HCT116 (cell line): ENCODE measurements around the gene TOP1. TPM values are rescaled to one million over a fixed set of nuclear protein-coding genes. Genes with fewer than 3 reads are reported as not detected.

ENCODE experiments used
- ATAC-seq: fragments of 200-7000 bp; cut with Tn5 transposase; 2 replicates; pipeline ENCODE4 v1.9.1; 2020; ENCODE audit warnings: mild to moderate bottlenecking, moderate library complexity
- BruUV-seq: library from RNA; stranded (reverse); fragments of 400-500 nt; replicated peaks from 2 replicates; lab custom pipeline; 2021; lab: Mats Ljungman, UMichigan
- CTCF ChIA-PET: fragments of 300-600 bp; sonication (Branson Sonifier 250); formaldehyde crosslinking; loops from one replicate; lab custom pipeline; 2021; ENCODE audit warnings: antibody characterized with exemption; lab: Charles Lee
- POLR2A ChIA-PET: fragments of 300-600, 350-600 bp; sonication (Branson Sonifier 250); formaldehyde crosslinking; loops from one replicate; lab custom pipeline; 2021; ENCODE audit warnings: antibody characterized with exemption; lab: Charles Lee
- RAD21 ChIA-PET, 2 experiments: fragments of 300-600 bp; sonication (Branson Sonifier 250); formaldehyde crosslinking; loops; one replicate each; lab custom pipeline; 2023; ENCODE audit warnings: low total read pairs in 2 of 2; ENCODE audit not compliant: uncharacterized antibody in 2 of 2, unreplicated experiment in 2 of 2, low non-redundant PET in 1 of 2; lab: Charles Lee
- DNase-seq: peaks from one replicate; pipeline ENCODE4 v3.0.0-alpha.2; 2010; ENCODE audit warnings: low read depth, low spot score
- H2AFZ ChIP-seq: fragments of 200-600 bp; shearing (Covaris generic), sonication (generic); 2 replicates; pipeline ENCODE4 v1.6.1; 2017; ENCODE audit warnings: low read depth, mixed run types, mixed read lengths, antibody characterized with exemption, low read length; ENCODE audit not compliant: poor library complexity, severe bottlenecking
- H3K27ac ChIP-seq: 2 replicates; pipeline ENCODE4 v1.5.1; 2012; ENCODE audit warnings: low read depth, low read length
- H3K27me3 ChIP-seq: fragments of 200-600 bp; sonication (generic); 2 replicates; pipeline ENCODE4 v1.6.1; 2016; ENCODE audit warnings: mixed run types, low read length, mixed read lengths; ENCODE audit not compliant: insufficient read depth
- H3K36me3 ChIP-seq, 2 experiments: fragments of 200-500 bp in 1 of 2; fragments of 200-600 bp in 1 of 2; sonication (Bioruptor generic) in 1 of 2; sonication (generic) in 1 of 2; 2 replicates each; pipeline versions ENCODE4 v1.5.1 to v1.6.1; 2014 to 2016; ENCODE audit warnings: low read length in 2 of 2, inconsistent platforms in 1 of 2, mixed read lengths in 1 of 2, mixed run types in 1 of 2; ENCODE audit not compliant: insufficient read depth in 2 of 2, control insufficient read depth in 1 of 2
- H3K4me1 ChIP-seq, 2 experiments: fragments of 200-600 bp in 1 of 2; sonication (generic) in 1 of 2; 2 replicates each; pipeline versions ENCODE4 v1.5.1 to v1.6.1; 2012 to 2017; ENCODE audit warnings: low read length in 2 of 2, inconsistent platforms in 1 of 2, mild to moderate bottlenecking in 1 of 2, mixed read lengths in 1 of 2, mixed run types in 1 of 2, moderate library complexity in 1 of 2; ENCODE audit not compliant: insufficient read depth in 2 of 2, control insufficient read depth in 1 of 2
- H3K4me2 ChIP-seq: fragments of 200-600 bp; sonication (generic); 2 replicates; pipeline ENCODE4 v1.6.1; 2017; ENCODE audit warnings: mixed run types, low read length, mixed read lengths
- H3K4me3 ChIP-seq, 2 experiments: fragments of 200-600 bp in 1 of 2; sonication (generic) in 1 of 2; replicated peaks in 1 of 2; 2 replicates each; pipeline ENCODE4 v1.5.1; 2011 to 2016; ENCODE audit warnings: low read length in 2 of 2, control low read depth in 1 of 2, low read depth in 1 of 2, mild to moderate bottlenecking in 1 of 2, mixed read lengths in 1 of 2, mixed run types in 1 of 2
- H3K79me2 ChIP-seq: fragments of 200-600 bp; sonication (generic); 2 replicates; pipeline ENCODE4 v1.6.1; 2017; ENCODE audit warnings: mild to moderate bottlenecking, mixed run types, low read length, moderate library complexity, mixed read lengths; ENCODE audit not compliant: insufficient read depth
- H3K9ac ChIP-seq: fragments of 200-600 bp; sonication (generic); 2 replicates; pipeline ENCODE4 v1.6.1; 2016; ENCODE audit warnings: low read length, mixed read lengths
- H3K9me2 ChIP-seq: fragments of 200-600 bp; sonication (generic), shearing (Covaris generic); 2 replicates; pipeline ENCODE4 v1.6.1; 2017; ENCODE audit warnings: mixed run types, mild to moderate bottlenecking, moderate library complexity; ENCODE audit not compliant: insufficient read depth
- H3K9me3 ChIP-seq, 2 experiments: fragments of 200-500 bp in 1 of 2; fragments of 200-600 bp in 1 of 2; sonication (Bioruptor generic) in 1 of 2; sonication (generic) in 1 of 2; 2 replicates each; pipeline ENCODE4 v1.6.1; 2014 to 2017; ENCODE audit warnings: low read length in 2 of 2, mixed read lengths in 2 of 2, inconsistent platforms in 1 of 2, low read depth in 1 of 2, mild to moderate bottlenecking in 1 of 2, mixed run types in 1 of 2, moderate library complexity in 1 of 2; ENCODE audit not compliant: control insufficient read depth in 1 of 2, insufficient read depth in 1 of 2
- H4K20me1 ChIP-seq: fragments of 200-600 bp; sonication (generic), shearing (Covaris generic); 2 replicates; pipeline ENCODE4 v1.6.1; 2017; ENCODE audit warnings: mixed run types, mild to moderate bottlenecking, moderate library complexity; ENCODE audit not compliant: insufficient read depth
- ATF3 ChIP-seq: IDR thresholded peaks from 2 replicates; pipeline ENCODE4 v1.6.1; 2012
- EZH2phosphoT487 ChIP-seq: fragments of 200-600 bp; IDR thresholded peaks from 2 replicates; pipeline ENCODE4 v1.6.1; 2018; ENCODE audit warnings: antibody characterized with exemption, borderline replicate concordance
- MAX ChIP-seq: IDR thresholded peaks from 2 replicates; pipeline ENCODE4 v1.6.1; 2012
- POLR2AphosphoS5 ChIP-seq: IDR thresholded peaks from 2 replicates; pipeline ENCODE4 v1.6.1; 2011; ENCODE audit warnings: mild to moderate bottlenecking, low read depth, low read length, moderate library complexity
- REST ChIP-seq: IDR thresholded peaks from 2 replicates; pipeline ENCODE4 v1.6.1; 2012; ENCODE audit warnings: low read depth
- SIN3A ChIP-seq: IDR thresholded peaks from 2 replicates; pipeline ENCODE4 v1.6.1; 2012; ENCODE audit warnings: low read depth
- SP1 ChIP-seq: IDR thresholded peaks from 2 replicates; pipeline ENCODE4 v1.6.1; 2012; ENCODE audit warnings: low read depth
- SRF ChIP-seq: IDR thresholded peaks from 2 replicates; pipeline ENCODE4 v1.6.1; 2012; ENCODE audit warnings: low read depth
- TCF7L2 ChIP-seq: IDR thresholded peaks from 2 replicates; pipeline ENCODE4 v1.7.0; 2011; ENCODE audit warnings: borderline replicate concordance, inconsistent platforms; ENCODE audit not compliant: insufficient read depth, insufficient read length; ENCODE audit errors: extremely low read depth
- ZFX ChIP-seq: fragments of 450-650 bp; IDR thresholded peaks from 2 replicates; pipeline ENCODE4 v1.6.1; 2017
- ZNF274 ChIP-seq: fragments of 200-500 bp; sonication (Bioruptor generic); IDR thresholded peaks from 2 replicates; pipeline ENCODE4 v1.6.1; 2014; ENCODE audit warnings: mild to moderate bottlenecking, low read depth, low read length, inconsistent platforms
- intact Hi-C: fragments of 100-400 bp; cut with micrococcal nuclease; formaldehyde crosslinking; loops from 2 replicates; pipeline ENCODE4 v1.10.0; 2022
- total RNA-seq: library from RNA; stranded (reverse); gene quantifications from one replicate; pipeline ENCODE4 v1.2.1, GENCODE V29; 2021; ENCODE audit not compliant: unreplicated experiment

Gene TOP1
- total RNA-seq, 1 experiment from 2014 or later, result 190 TPM

- TF ChIP-seq SRF (no peak), EZH2phosphoT487 (no peak), REST (no peak), SIN3A (no peak), TCF7L2 (no peak), ZFX (no peak), MAX (no peak), ZNF274 (no peak), ATF3 (no peak)
Observed at GRCh38 chr20:40980828-40981310, 47.8 kb upstream of the TOP1 start (continued).

- intact Hi-C loops, result no loop called here
- Histone ChIP-seq H3K4me3 (no peak overlapping the region), H3K27me3 (no peaks in the 10 kb centered on the region), H3K9me3 (peaks cover 4 to 5% of the 10 kb centered on the region in 2 experiments; a peak in 2 of 4 replicates), H4K20me1 (no peaks in the 10 kb centered on the region), H3K36me3 (no peaks in the 10 kb centered on the region), H3K79me2 (no peaks in the 10 kb centered on the region), H3K27ac (no peak overlapping the region)
- no peak for ATAC-seq
- RAD21 ChIA-PET, result interaction anchor here in 1 of 2 experiments (0.8 kb wide), 1 partner anchor 10 kb away, joined by 4 read pairs; no protein-coding TSS in a partner anchor
- CTCF ChIA-PET, result interaction anchor here (1.3 to 1.6 kb wide), 2 partner anchors 10 to 20 kb away, joined by 3 to 4 read pairs; no protein-coding TSS in a partner anchor
- no TSS peak for BruUV-seq
- POLR2A ChIA-PET, result no interaction called here
- TF ChIP-seq POLR2AphosphoS5 (no peak), SP1 (no peak), TCF7L2 (no peak), ATF3 (no peak), EZH2phosphoT487 (no peak)
- TF ChIP-seq, all 23 proteins: peak for 0
- no peak for DNase-seq
- Histone ChIP-seq H3K4me1 (no peaks in the 10 kb centered on the region), H3K4me2 (no peak overlapping the region), H3K9me2 (no peaks in the 10 kb centered on the region), H2AFZ (no peak overlapping the region), H3K9ac (no peak overlapping the region)
Observed at GRCh38 chr20:40982415-40983145, 46.0 kb upstream of the TOP1 start.
